ENCODE results near the gene TMEM254.
"Not testable (repeated sequence)": the region's sequence is repeated elsewhere in the genome, so short reads cannot be mapped to it uniquely, and the experiment has no call there.

TMEM254 gene

GRCh38 chr10:80077869-80078447 is 507 bp upstream of the TMEM254 start:
- DNase-seq (ENCODE audit: low spot score) = no peak

GRCh38 chr10:80079312-80079719 is 851 bp downstream of the TMEM254 start:
- DNase-seq (ENCODE audit: low spot score) = no peak

- DNase-seq (ENCODE audit: low spot score) = no peak
Observed at GRCh38 chr10:80081026-80081425, 2.6 kb downstream of the TMEM254 start.

GRCh38 chr10:80081801-80082750 is 3.6 kb downstream of the TMEM254 start:
- DNase-seq (ENCODE audit: low spot score) = no peak

GRCh38 chr10:80090121-80090520 is 11.7 kb downstream of the TMEM254 start:
- DNase-seq (ENCODE audit: low spot score) = no peak

GRCh38 chr10:80094231-80094630 is 15.8 kb downstream of the TMEM254 start:
- DNase-seq (ENCODE audit: low spot score) = no peak

GRCh38 chr10:80098272-80098671 is 19.8 kb downstream of the TMEM254 start:
- DNase-seq (ENCODE audit: low spot score) = not testable (repeated sequence)

GRCh38 chr10:80099295-80099694 is 20.8 kb downstream of the TMEM254 start:
- not testable (repeated sequence) for DNase-seq (ENCODE audit: low spot score)

GRCh38 chr10:80100116-80100515 is 21.7 kb downstream of the TMEM254 start:
- no peak for DNase-seq (ENCODE audit: low spot score)

GRCh38 chr10:80100861-80101695 is 22.6 kb downstream of the TMEM254 start:
- DNase-seq (ENCODE audit: low spot score) = no peak

GRCh38 chr10:80104066-80104926 is 25.8 kb downstream of the TMEM254 start:
- no peak for DNase-seq (ENCODE audit: low spot score)

GRCh38 chr10:80108576-80109239 is 30.2 kb downstream of the TMEM254 start:
- DNase-seq (ENCODE audit: low spot score) = no peak

GRCh38 chr10:80110986-80111385 is 32.5 kb downstream of the TMEM254 start:
- DNase-seq (ENCODE audit: low spot score) = no peak

- DNase-seq (ENCODE audit: low spot score) = no peak
Observed at GRCh38 chr10:80118669-80119068, 40.2 kb downstream of the TMEM254 start.

GRCh38 chr10:80122110-80122710 is 43.7 kb downstream of the TMEM254 start:
- no peak for DNase-seq (ENCODE audit: low spot score)

- DNase-seq (ENCODE audit: low spot score) = no peak
Observed at GRCh38 chr10:80122746-80123145, 44.3 kb downstream of the TMEM254 start.

GRCh38 chr10:80126876-80127275 is 48.4 kb downstream of the TMEM254 start:
- DNase-seq (ENCODE audit: low spot score) = no peak

GRCh38 chr10:80131499-80131901 is 53.0 kb downstream of the TMEM254 start:
- no peak for DNase-seq (ENCODE audit: low spot score)

- no peak for DNase-seq (ENCODE audit: low spot score)
Observed at GRCh38 chr10:80132299-80133139, 54.1 kb downstream of the TMEM254 start, which contains the start of gene PLAC9. Gene PLAC9 (plus strand): TSS chr10:80132730. CDS start chr10:80132763, 33 bp downstream.

Measured in hematopoietic multipotent progenitor cell treated with erythropoietin and hydrocortisone succinate and interleukin-3 and kit ligand, for 17 days (in vitro differentiated cells).